Spleen (tissue), 11 donors: ENCODE results near the gene HNRNPM. TPM values are rescaled to one million over a fixed set of nuclear protein-coding genes. Genes with fewer than 3 reads are reported as not detected.
A peak's percentile ranks its signal among the peaks of the same experiment; 100 is the strongest.

Experiments
- DNase-seq: peaks from one replicate; pipeline ENCODE4 v3.0.0-alpha.2; 2020
- H3K27ac ChIP-seq, 8 donors: fragments of 200-600 bp; sonication (generic) in 7 of 8; 1 replicate in 4 of 8; 2 replicates in 4 of 8; pipeline versions ENCODE4 v1.5.0 to v1.8.0; 2016 to 2021; ENCODE audit warnings: inconsistent platforms in 4 of 8, mild to moderate bottlenecking in 4 of 8, moderate library complexity in 1 of 8
- H3K27me3 ChIP-seq, 7 donors: fragments of 200-600 bp; sonication (generic) in 6 of 7; replicated peaks in 1 of 7; 1 replicate in 4 of 7; 2 replicates in 3 of 7; pipeline versions ENCODE4 v1.5.0 to v1.8.0; 2016 to 2021; ENCODE audit warnings: inconsistent platforms in 3 of 7, mild to moderate bottlenecking in 1 of 7
- H3K36me3 ChIP-seq, 6 donors: fragments of 200-600 bp; sonication (generic) in 5 of 6; 1 replicate in 4 of 6; 2 replicates in 2 of 6; pipeline versions ENCODE4 v1.5.0 to v1.8.0; 2016 to 2021; ENCODE audit warnings: inconsistent platforms in 2 of 6
- H3K4me1 ChIP-seq, 6 donors: fragments of 200-600 bp; sonication (generic) in 5 of 6; 1 replicate in 3 of 6; 2 replicates in 3 of 6; pipeline versions ENCODE4 v1.5.0 to v1.8.0; 2016 to 2021; ENCODE audit warnings: inconsistent platforms in 3 of 6
- H3K4me3 ChIP-seq, 8 donors: fragments of 200-600 bp; sonication (generic) in 7 of 8; 1 replicate in 4 of 8; 2 replicates in 4 of 8; pipeline versions ENCODE4 v1.5.0 to v1.8.0; 2016 to 2021; ENCODE audit warnings: inconsistent platforms in 4 of 8, mild to moderate bottlenecking in 4 of 8, moderate library complexity in 2 of 8
- H3K9me3 ChIP-seq, 8 donors: fragments of 200-600 bp; sonication (generic) in 7 of 8; 1 replicate in 4 of 8; 2 replicates in 4 of 8; pipeline versions ENCODE4 v1.5.0 to v1.8.0; 2016 to 2021; ENCODE audit warnings: inconsistent platforms in 4 of 8
- CTCF ChIP-seq, 11 experiments: fragments of 200-600 bp in 7 of 11; fragments of 450-650 bp in 4 of 11; sonication (generic) in 4 of 11; IDR thresholded peaks in 8 of 11; conservative IDR thresholded peaks in 3 of 11; 1 replicate in 7 of 11; 2 replicates in 4 of 11; pipeline versions ENCODE4 v1.4.0 to v1.8.0; 2016 to 2021; ENCODE audit warnings: antibody characterized with exemption in 11 of 11, inconsistent platforms in 4 of 11, mild to moderate bottlenecking in 1 of 11
- POLR2A ChIP-seq, 3 donors: fragments of 450-650 bp; IDR thresholded peaks; one replicate each; pipeline ENCODE4 v1.5.1; 2017; ENCODE audit warnings: antibody characterized with exemption in 3 of 3, mild to moderate bottlenecking in 1 of 3
- POLR2AphosphoS5 ChIP-seq, 3 donors: sonication (generic); formaldehyde crosslinking; IDR thresholded peaks; one replicate each; pipeline ENCODE4 v1.5.1; 2017; ENCODE audit warnings: antibody characterized with exemption in 3 of 3
- WGBS, 5 donors: extraction: QIAGEN DNeasy Blood & Tissue Kit in 3 of 5; methylation state at CpG; one replicate each; pipeline versions ENCODE4 v1.1.5 to v1.1.7; 2013 to 2018; 5-methylcytosine and 5-hydroxymethylcytosine counted together
- intact Hi-C: fragments of 100-400 bp; cut with DNase I; formaldehyde crosslinking; loops from one replicate; pipeline ENCODE4 v1.15.0; 2023; ENCODE audit warnings: low total_unique reads
- polyA plus RNA-seq, 3 donors: library from polyadenylated mRNA; stranded (reverse); fragments of 200-250 nt; gene quantifications; one replicate each; pipeline ENCODE4 v1.2.1, GENCODE V29; 2013
- total RNA-seq, 7 donors: library from RNA; depleted of rRNA in 3 of 7; stranded (reverse); fragments of >200 nt in 3 of 7; fragmentation: NEBNext Ultra II Directional in 4 of 7; extraction: Animal tissue kit (Norgen Biotek cat#: 25700) in 4 of 7; gene quantifications; one replicate each; pipeline versions ENCODE4 v1.1.0 to v1.2.1, GENCODE V29; 2016 to 2021
- donor health status: healthy with polysubstance abuse.
- donor health status: DM: no; HTN: no; CAD: no; lungs with moderate emphysema.
- donor health status: DM: no; HTN: no; CAD: no.
- donor health status: Bipolar disorder and iron deficiency.
- donor health status: healthy.
- donor health status: DM: no; HTN: no; CAD: no.
- donor health status: DM: yes; HTN: yes; CAD: no.

HNRNPM gene
- total and polyA plus RNA-seq, 10 donors = 77.1 to 229 (median 138) TPM

GRCh38 chr19:8482696-8483095 is 37.9 kb downstream of the HNRNPM start:
- H3K9me3 ChIP-seq = no peaks in the 10 kb centered on the region
- TF ChIP-seq CTCF (IDR thresholded peaks at IDR 0.05 in 8 of 11, conservative IDR thresholded peaks at IDR 0.05 in 3 of 11) (no peak), POLR2AphosphoS5 (IDR thresholded peaks at IDR 0.05) (peak in 1 of 3 donors; percentile 12), POLR2A (IDR thresholded peaks at IDR 0.05) (no peak)
- no peak overlapping the region for H3K27ac ChIP-seq
- no peak overlapping the region for H3K4me3 ChIP-seq
- H3K4me1 ChIP-seq = peaks cover 13 to 88% (median 55%) of the 10 kb centered on the region in 6 donors
- WGBS, 5 donors = 94 to 98% (median 94%) methylated on average over 11 of the region's 11 CpGs
- H3K27me3 ChIP-seq = no peaks in the 10 kb centered on the region
- intact Hi-C loops = no loop called here
- DNase-seq = peak; percentile 38
- H3K36me3 ChIP-seq = peaks cover 7 to 98% (median 89%) of the 10 kb centered on the region in 6 donors

GRCh38 chr19:8483165-8483564 is 38.4 kb downstream of the HNRNPM start:
- Histone ChIP-seq H3K4me3 (no peak overlapping the region), H3K27ac (peak overlapping the region in 1 of 8 donors; percentile 95), H3K4me1 (peaks cover 13 to 88% (median 56%) of the 10 kb centered on the region in 6 donors), H3K36me3 (peaks cover 7 to 98% (median 89%) of the 10 kb centered on the region in 6 donors), H3K27me3 (no peaks in the 10 kb centered on the region), H3K9me3 (no peaks in the 10 kb centered on the region)
- intact Hi-C loops = no loop called here
- TF ChIP-seq POLR2AphosphoS5 (IDR thresholded peaks at IDR 0.05) = no peak
- TF ChIP-seq CTCF (IDR thresholded peaks at IDR 0.05 in 8 of 11, conservative IDR thresholded peaks at IDR 0.05 in 3 of 11) = no peak
- TF ChIP-seq POLR2A (IDR thresholded peaks at IDR 0.05) = no peak
- 86 to 94% (median 92%) methylated on average over 8 of the region's 8 CpGs for WGBS, 5 donors
- DNase-seq = no peak

GRCh38 chr19:8484331-8484894 is 39.6 kb downstream of the HNRNPM start:
- TF ChIP-seq POLR2AphosphoS5 (IDR thresholded peaks at IDR 0.05) = peak in 2 of 3 donors; percentile 53 to 59
- TF ChIP-seq CTCF (IDR thresholded peaks at IDR 0.05 in 8 of 11, conservative IDR thresholded peaks at IDR 0.05 in 3 of 11) = no peak
- no peak for TF ChIP-seq POLR2A (IDR thresholded peaks at IDR 0.05)
- Histone ChIP-seq H3K27me3 (no peaks in the 10 kb centered on the region), H3K4me3 (no peak overlapping the region), H3K36me3 (peaks cover 7 to 98% (median 88%) of the 10 kb centered on the region in 6 donors), H3K4me1 (peaks cover 5 to 91% (median 52%) of the 10 kb centered on the region in 6 donors), H3K9me3 (no peaks in the 10 kb centered on the region), H3K27ac (peak overlapping the region in 6 of 8 donors; percentile 28 to 95 (median 75))
- 58 to 84% (median 75%) methylated on average over 11 to 18 of the region's 18 CpGs for WGBS, 5 donors
- intact Hi-C loops = no loop called here
- peak; percentile 82 for DNase-seq

GRCh38 chr19:8485561-8486371 is 41.0 kb downstream of the HNRNPM start:
- peak; percentile 76 for DNase-seq
- intact Hi-C loops = no loop called here
- Histone ChIP-seq H3K4me3 (no peak overlapping the region), H3K4me1 (peaks cover 5 to 93% (median 45%) of the 10 kb centered on the region in 6 donors), H3K27ac (peak overlapping the region in 7 of 8 donors; percentile 77 to 95 (median 87)), H3K27me3 (no peaks in the 10 kb centered on the region), H3K9me3 (no peaks in the 10 kb centered on the region), H3K36me3 (peaks cover 7 to 100% (median 86%) of the 10 kb centered on the region in 6 donors)
- TF ChIP-seq CTCF (IDR thresholded peaks at IDR 0.05 in 8 of 11, conservative IDR thresholded peaks at IDR 0.05 in 3 of 11) (no peak), POLR2AphosphoS5 (IDR thresholded peaks at IDR 0.05) (peak in 2 of 3 donors; percentile 57 to 80)
- 94 to 98% (median 96%) methylated on average over 32 to 62 of the region's 62 CpGs for WGBS, 5 donors
